WTC11 (cell line): ENCODE measurements around the gene CALHM5. TPM values are rescaled to one million over a fixed set of nuclear protein-coding genes. Genes with fewer than 3 reads are reported as not detected.

Experiments used
- ATAC-seq: fragments of 200-7000 bp; cut with Tn5 transposase; 2 replicates; pipeline ENCODE4 v1.10.0; 2021; ENCODE audit warnings: mild to moderate bottlenecking, moderate library complexity
- CTCF ChIA-PET: fragments of 300-600 bp; sonication (Branson Sonifier 250); formaldehyde crosslinking; loops from one replicate; lab custom pipeline; 2021; ENCODE audit warnings: antibody characterized with exemption; lab: Charles Lee
- POLR2A ChIA-PET: fragments of 350-600 bp; sonication (Branson Sonifier 250); formaldehyde crosslinking; loops from one replicate; lab custom pipeline; 2021; ENCODE audit warnings: antibody characterized with exemption; lab: Charles Lee
- DNase-seq: peaks from one replicate; pipeline ENCODE4 v3.0.0; 2021; ENCODE audit warnings: low spot score
- H3K27ac Mint-ChIP-seq: 2 replicates; pipeline ENCODE4 v1.8.0; 2021; ENCODE audit warnings: mixed read lengths
- H3K27me3 Mint-ChIP-seq: 2 replicates; pipeline ENCODE4 v1.8.0; 2021; ENCODE audit warnings: low read depth, mild to moderate bottlenecking, moderate library complexity, mixed read lengths
- H3K36me3 Mint-ChIP-seq: 2 replicates; pipeline ENCODE4 v1.8.0; 2021; ENCODE audit warnings: mixed read lengths
- H3K4me1 Mint-ChIP-seq: 2 replicates; pipeline ENCODE4 v1.8.0; 2022; ENCODE audit warnings: mixed read lengths
- H3K4me3 Mint-ChIP-seq: 2 replicates; pipeline ENCODE4 v1.8.0; 2021; ENCODE audit warnings: mild to moderate bottlenecking, moderate library complexity, mixed read lengths
- H3K9me3 Mint-ChIP-seq: 2 replicates; pipeline ENCODE4 v1.8.0; 2021; ENCODE audit warnings: mixed read lengths
- ATF1 ChIP-seq: sonication (generic); formaldehyde crosslinking; IDR thresholded peaks from 2 replicates; pipeline ENCODE4 v1.8.1; 2023; ENCODE audit warnings: mild to moderate bottlenecking, moderate library complexity, missing genetic modification reagents
- ATF3 ChIP-seq: sonication (generic); formaldehyde crosslinking; conservative IDR thresholded peaks from 2 replicates; pipeline ENCODE4 v1.8.1; 2022; ENCODE audit warnings: mild to moderate bottlenecking, missing genetic modification reagents
- CREB1 ChIP-seq: sonication (generic); formaldehyde crosslinking; IDR thresholded peaks from 2 replicates; pipeline ENCODE4 v1.8.0; 2023; ENCODE audit warnings: mild to moderate bottlenecking, missing genetic modification reagents
- E2F1 ChIP-seq: sonication (generic); formaldehyde crosslinking; IDR thresholded peaks from 2 replicates; pipeline ENCODE4 v1.8.0; 2022; ENCODE audit warnings: mild to moderate bottlenecking, missing genetic modification reagents
- ELF4 ChIP-seq: sonication (generic); formaldehyde crosslinking; IDR thresholded peaks from 2 replicates; pipeline ENCODE4 v1.8.1; 2022; ENCODE audit warnings: low read depth, mild to moderate bottlenecking, moderate library complexity, missing genetic modification reagents
- FOXK1 ChIP-seq: sonication (generic); formaldehyde crosslinking; IDR thresholded peaks from 2 replicates; pipeline ENCODE4 v1.8.0; 2022; ENCODE audit warnings: mild to moderate bottlenecking, moderate library complexity, missing genetic modification reagents
- GTF2I ChIP-seq: fragments of 250-450 bp; sonication (Bioruptor Pico); conservative IDR thresholded peaks from 2 replicates; pipeline ENCODE4 v1.4.0; 2021; ENCODE audit warnings: mild to moderate bottlenecking
- HMGXB4 ChIP-seq: sonication (generic); formaldehyde crosslinking; IDR thresholded peaks from 2 replicates; pipeline ENCODE4 v1.8.1; 2023; ENCODE audit warnings: mild to moderate bottlenecking, moderate library complexity, missing genetic modification reagents
- NFYB ChIP-seq: sonication (generic); formaldehyde crosslinking; conservative IDR thresholded peaks from 2 replicates; pipeline ENCODE4 v1.8.0; 2022; ENCODE audit warnings: low read depth, missing genetic modification reagents
- NR2C2 ChIP-seq: sonication (generic); formaldehyde crosslinking; IDR thresholded peaks from 2 replicates; pipeline ENCODE4 v1.8.0; 2022; ENCODE audit warnings: mild to moderate bottlenecking, missing genetic modification reagents
- SMAD3 ChIP-seq: sonication (generic); formaldehyde crosslinking; IDR thresholded peaks from 2 replicates; pipeline ENCODE4 v1.8.0; 2022; ENCODE audit warnings: missing genetic modification reagents, mild to moderate bottlenecking, borderline replicate concordance
- ZBTB21 ChIP-seq: sonication (generic); formaldehyde crosslinking; IDR thresholded peaks from 2 replicates; pipeline ENCODE4 v1.8.1; 2023; ENCODE audit warnings: mild to moderate bottlenecking, missing genetic modification reagents, borderline replicate concordance
- ZNF138 ChIP-seq: sonication (generic); formaldehyde crosslinking; conservative IDR thresholded peaks from 2 replicates; pipeline ENCODE4 v1.8.1; 2022; ENCODE audit warnings: mild to moderate bottlenecking, moderate library complexity, missing genetic modification reagents
- total RNA-seq: library from RNA; stranded (reverse); gene quantifications from 3 replicates; pipeline ENCODE4 v1.2.3, GENCODE V29; 2021
- TF ChIP-seq, protein P1 (sequence below): sonication (generic); formaldehyde crosslinking; IDR thresholded peaks from 2 replicates; pipeline ENCODE4 v1.8.0; 2023; ENCODE audit warnings: missing genetic modification reagents, mild to moderate bottlenecking, borderline replicate concordance
- TF ChIP-seq, protein P2 (sequence below): sonication (generic); formaldehyde crosslinking; IDR thresholded peaks from 2 replicates; pipeline ENCODE4 v1.8.1; 2022; ENCODE audit warnings: missing genetic modification reagents, borderline replicate concordance
- TF ChIP-seq, protein P3 (sequence below): sonication (generic); formaldehyde crosslinking; IDR thresholded peaks from 2 replicates; pipeline ENCODE4 v1.8.0; 2022; ENCODE audit warnings: missing genetic modification reagents

CALHM5 gene
- total RNA-seq, 1 experiment from 2014 or later: 0.09 TPM

- DNase-seq: no peak
- Mint-ChIP-seq H3K36me3 (no peaks in the 10 kb centered on the region), H3K4me3 (no peak overlapping the region), H3K27me3 (no peaks in the 10 kb centered on the region; the same call in 1 of the 2 replicates), H3K4me1 (peaks cover 18% of the 10 kb centered on the region), H3K9me3 (peaks cover 5% of the 10 kb centered on the region; the same call in 1 of the 2 replicates), H3K27ac (no peak overlapping the region)
- no peak for TF ChIP-seq HMGXB4 (CRISPR knock-in tag)
- no peak for TF ChIP-seq ATF3 (CRISPR knock-in tag)
- POLR2A ChIA-PET: no interaction called here
- ATAC-seq: no peak
- CTCF ChIA-PET: interaction anchor here (0.8 to 1.3 kb wide), 2 partner anchors 14 to 227 kb away, joined by 3 to 4 read pairs; no protein-coding TSS in a partner anchor
Measured at GRCh38 chr6:116514111-116514510, 2.7 kb downstream of the CALHM5 start.

GRCh38 chr6:116515141-116515540 is 3.7 kb downstream of the CALHM5 start:
- Mint-ChIP-seq H3K4me3 (no peak overlapping the region), H3K36me3 (no peaks in the 10 kb centered on the region), H3K27me3 (no peaks in the 10 kb centered on the region; the same call in 1 of the 2 replicates), H3K9me3 (no peaks in the 10 kb centered on the region), H3K4me1 (peaks cover 18% of the 10 kb centered on the region), H3K27ac (no peak overlapping the region)
- DNase-seq: no peak
- CTCF ChIA-PET: interaction anchor here (1.4 kb wide), 1 partner anchor 18 kb away, joined by 5 read pairs; no protein-coding TSS in a partner anchor
- POLR2A ChIA-PET: no interaction called here
- no peak for ATAC-seq
- TF ChIP-seq, protein P1, sequence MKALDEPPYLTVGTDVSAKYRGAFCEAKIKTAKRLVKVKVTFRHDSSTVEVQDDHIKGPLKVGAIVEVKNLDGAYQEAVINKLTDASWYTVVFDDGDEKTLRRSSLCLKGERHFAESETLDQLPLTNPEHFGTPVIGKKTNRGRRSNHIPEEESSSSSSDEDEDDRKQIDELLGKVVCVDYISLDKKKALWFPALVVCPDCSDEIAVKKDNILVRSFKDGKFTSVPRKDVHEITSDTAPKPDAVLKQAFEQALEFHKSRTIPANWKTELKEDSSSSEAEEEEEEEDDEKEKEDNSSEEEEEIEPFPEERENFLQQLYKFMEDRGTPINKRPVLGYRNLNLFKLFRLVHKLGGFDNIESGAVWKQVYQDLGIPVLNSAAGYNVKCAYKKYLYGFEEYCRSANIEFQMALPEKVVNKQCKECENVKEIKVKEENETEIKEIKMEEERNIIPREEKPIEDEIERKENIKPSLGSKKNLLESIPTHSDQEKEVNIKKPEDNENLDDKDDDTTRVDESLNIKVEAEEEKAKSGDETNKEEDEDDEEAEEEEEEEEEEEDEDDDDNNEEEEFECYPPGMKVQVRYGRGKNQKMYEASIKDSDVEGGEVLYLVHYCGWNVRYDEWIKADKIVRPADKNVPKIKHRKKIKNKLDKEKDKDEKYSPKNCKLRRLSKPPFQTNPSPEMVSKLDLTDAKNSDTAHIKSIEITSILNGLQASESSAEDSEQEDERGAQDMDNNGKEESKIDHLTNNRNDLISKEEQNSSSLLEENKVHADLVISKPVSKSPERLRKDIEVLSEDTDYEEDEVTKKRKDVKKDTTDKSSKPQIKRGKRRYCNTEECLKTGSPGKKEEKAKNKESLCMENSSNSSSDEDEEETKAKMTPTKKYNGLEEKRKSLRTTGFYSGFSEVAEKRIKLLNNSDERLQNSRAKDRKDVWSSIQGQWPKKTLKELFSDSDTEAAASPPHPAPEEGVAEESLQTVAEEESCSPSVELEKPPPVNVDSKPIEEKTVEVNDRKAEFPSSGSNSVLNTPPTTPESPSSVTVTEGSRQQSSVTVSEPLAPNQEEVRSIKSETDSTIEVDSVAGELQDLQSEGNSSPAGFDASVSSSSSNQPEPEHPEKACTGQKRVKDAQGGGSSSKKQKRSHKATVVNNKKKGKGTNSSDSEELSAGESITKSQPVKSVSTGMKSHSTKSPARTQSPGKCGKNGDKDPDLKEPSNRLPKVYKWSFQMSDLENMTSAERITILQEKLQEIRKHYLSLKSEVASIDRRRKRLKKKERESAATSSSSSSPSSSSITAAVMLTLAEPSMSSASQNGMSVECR (CRISPR knock-in tag): no peak
- TF ChIP-seq NFYB (CRISPR knock-in tag): no peak
- no peak for TF ChIP-seq ATF1
- no peak for TF ChIP-seq FOXK1 (CRISPR knock-in tag)
- no peak for TF ChIP-seq SMAD3 (CRISPR knock-in tag)
- TF ChIP-seq, protein P2, sequence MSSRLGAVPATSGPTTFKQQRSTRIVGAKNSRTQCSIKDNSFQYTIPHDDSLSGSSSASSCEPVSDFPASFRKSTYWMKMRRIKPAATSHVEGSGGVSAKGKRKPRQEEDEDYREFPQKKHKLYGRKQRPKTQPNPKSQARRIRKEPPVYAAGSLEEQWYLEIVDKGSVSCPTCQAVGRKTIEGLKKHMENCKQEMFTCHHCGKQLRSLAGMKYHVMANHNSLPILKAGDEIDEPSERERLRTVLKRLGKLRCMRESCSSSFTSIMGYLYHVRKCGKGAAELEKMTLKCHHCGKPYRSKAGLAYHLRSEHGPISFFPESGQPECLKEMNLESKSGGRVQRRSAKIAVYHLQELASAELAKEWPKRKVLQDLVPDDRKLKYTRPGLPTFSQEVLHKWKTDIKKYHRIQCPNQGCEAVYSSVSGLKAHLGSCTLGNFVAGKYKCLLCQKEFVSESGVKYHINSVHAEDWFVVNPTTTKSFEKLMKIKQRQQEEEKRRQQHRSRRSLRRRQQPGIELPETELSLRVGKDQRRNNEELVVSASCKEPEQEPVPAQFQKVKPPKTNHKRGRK (CRISPR knock-in tag): no peak
- TF ChIP-seq E2F1: no peak
- TF ChIP-seq ELF4 (CRISPR knock-in tag): no peak
- TF ChIP-seq ZNF138 (CRISPR knock-in tag): no peak
- TF ChIP-seq GTF2I (CRISPR knock-in tag): no peak
- TF ChIP-seq, protein P3, sequence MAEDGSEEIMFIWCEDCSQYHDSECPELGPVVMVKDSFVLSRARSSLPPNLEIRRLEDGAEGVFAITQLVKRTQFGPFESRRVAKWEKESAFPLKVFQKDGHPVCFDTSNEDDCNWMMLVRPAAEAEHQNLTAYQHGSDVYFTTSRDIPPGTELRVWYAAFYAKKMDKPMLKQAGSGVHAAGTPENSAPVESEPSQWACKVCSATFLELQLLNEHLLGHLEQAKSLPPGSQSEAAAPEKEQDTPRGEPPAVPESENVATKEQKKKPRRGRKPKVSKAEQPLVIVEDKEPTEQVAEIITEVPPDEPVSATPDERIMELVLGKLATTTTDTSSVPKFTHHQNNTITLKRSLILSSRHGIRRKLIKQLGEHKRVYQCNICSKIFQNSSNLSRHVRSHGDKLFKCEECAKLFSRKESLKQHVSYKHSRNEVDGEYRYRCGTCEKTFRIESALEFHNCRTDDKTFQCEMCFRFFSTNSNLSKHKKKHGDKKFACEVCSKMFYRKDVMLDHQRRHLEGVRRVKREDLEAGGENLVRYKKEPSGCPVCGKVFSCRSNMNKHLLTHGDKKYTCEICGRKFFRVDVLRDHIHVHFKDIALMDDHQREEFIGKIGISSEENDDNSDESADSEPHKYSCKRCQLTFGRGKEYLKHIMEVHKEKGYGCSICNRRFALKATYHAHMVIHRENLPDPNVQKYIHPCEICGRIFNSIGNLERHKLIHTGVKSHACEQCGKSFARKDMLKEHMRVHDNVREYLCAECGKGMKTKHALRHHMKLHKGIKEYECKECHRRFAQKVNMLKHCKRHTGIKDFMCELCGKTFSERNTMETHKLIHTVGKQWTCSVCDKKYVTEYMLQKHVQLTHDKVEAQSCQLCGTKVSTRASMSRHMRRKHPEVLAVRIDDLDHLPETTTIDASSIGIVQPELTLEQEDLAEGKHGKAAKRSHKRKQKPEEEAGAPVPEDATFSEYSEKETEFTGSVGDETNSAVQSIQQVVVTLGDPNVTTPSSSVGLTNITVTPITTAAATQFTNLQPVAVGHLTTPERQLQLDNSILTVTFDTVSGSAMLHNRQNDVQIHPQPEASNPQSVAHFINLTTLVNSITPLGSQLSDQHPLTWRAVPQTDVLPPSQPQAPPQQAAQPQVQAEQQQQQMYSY (CRISPR knock-in tag): no peak
- no peak for TF ChIP-seq CREB1 (CRISPR knock-in tag)
- no peak for TF ChIP-seq ZBTB21
- TF ChIP-seq NR2C2: no peak
